HG03571 (cell line): Measurements from ENCODE around the gene LARGE1.

ENCODE experiments used
- ATAC-seq: cut with Tn5 transposase; IDR thresholded peaks from one replicate; pipeline ENCODE4 v1.9.1; 2021; ENCODE audit not compliant: unreplicated experiment

LARGE1 gene

DNA sequence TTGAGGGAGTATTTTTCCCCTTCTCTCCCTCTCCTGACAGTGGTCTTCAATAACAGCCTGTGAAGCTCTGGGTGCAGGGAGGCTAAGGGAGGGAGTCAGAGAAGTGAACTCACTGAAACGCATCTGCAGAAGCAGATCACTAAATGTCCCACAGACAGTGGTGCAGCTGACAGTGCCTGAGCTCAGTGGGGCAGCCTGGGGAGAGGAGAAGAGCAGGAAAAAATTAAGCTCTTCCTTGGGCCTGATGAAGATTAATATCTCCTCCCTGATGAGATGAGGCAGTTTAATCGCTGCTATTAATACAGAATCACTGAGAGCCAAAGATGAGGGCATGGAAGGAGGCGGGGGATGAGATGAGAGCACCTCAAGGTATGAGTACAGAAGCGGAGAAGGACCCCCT, 180.8 kb downstream of the LARGE1 start:
- ATAC-seq = no peak

GRCh38 chr22:33737662-33738061, 182.6 kb downstream of the LARGE1 start:
- no peak for ATAC-seq

- ATAC-seq = no peak
Observed at GRCh38 chr22:33735978-33736377, 184.3 kb downstream of the LARGE1 start.

GRCh38 chr22:33728847-33729246, 191.4 kb downstream of the LARGE1 start:
- ATAC-seq = no peak

- ATAC-seq = no peak
Observed at GRCh38 chr22:33726294-33726734, 194.0 kb downstream of the LARGE1 start.

DNA sequence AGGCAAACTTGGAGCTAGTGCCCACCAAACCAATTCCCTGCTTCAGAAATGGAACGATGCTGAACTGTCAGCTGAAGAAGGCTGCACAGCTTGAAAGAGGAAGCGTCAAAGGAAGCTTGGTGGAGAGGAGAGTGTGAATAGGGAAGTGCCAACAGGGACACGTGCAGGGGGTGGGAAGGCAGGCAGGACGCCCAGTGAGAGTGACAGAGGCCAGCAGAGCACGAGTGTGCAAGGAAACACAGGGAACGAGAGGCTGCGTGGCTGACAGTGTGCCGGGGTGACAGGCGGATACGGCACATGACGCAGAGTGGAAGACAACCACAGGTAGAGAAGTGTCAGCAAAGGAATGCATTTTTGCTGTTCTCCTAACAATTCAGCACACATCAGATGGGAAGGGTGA, 196.4 kb downstream of the LARGE1 start:
- ATAC-seq = no peak

DNA sequence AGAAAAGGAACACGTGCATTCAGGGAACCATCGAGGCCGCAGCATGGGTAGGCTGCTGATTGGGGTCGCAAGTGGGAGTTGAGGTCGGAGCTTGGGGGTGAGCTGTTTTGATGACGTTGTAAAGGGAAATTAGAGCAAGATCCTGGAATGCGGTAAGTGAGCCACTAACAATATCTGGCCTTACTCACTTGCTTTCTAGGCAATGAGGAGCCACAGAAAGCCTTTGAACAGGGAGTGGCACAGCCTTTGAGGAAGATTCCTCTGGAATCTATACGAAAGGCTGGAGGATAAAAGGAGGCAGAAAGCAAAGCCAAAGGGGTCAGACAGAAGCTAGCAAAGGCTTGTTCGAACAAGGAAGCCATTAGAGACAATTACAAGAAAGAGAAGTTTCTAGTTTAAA, 197.5 kb downstream of the LARGE1 start:
- no peak for ATAC-seq

DNA sequence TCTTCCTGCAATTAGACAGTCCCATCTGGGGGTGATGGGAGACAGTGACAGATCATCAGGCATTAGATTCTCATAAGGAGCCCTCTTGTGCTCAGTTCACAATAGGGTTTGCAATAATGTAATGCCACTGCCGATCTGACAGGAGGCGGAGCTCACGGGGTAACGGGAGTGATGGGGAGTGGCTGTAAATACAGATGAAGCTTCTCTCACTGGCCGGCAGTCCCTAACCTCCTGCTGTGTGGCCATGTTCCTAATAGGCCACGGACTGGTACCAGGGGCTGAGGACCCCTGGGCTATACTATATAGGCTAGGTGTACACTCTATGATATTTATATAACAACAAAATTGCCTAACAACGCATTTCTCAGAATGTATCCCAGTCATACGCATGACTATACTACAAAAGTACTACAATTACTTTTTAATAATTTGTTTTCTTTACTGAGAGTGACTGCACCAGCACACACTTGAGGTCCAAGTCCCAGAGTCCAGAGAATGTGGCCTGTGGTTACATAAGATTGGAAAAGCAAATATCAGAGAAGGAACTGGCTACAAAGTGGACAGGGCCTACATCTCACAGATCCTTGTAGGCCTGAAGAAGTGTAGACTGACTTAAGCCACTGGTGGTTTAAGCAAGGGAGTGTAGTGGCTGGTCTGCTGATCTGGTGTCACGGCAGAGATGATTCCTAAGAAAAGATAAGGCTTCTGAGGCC, 200.0 kb downstream of the LARGE1 start:
- no peak for ATAC-seq

GRCh38 chr22:33717694-33718396, 202.4 kb downstream of the LARGE1 start:
- no peak for ATAC-seq

GRCh38 chr22:33715237-33715985, 204.9 kb downstream of the LARGE1 start:
- ATAC-seq = no peak

GRCh38 chr22:33710326-33710725, 209.9 kb downstream of the LARGE1 start:
- ATAC-seq = no peak

GRCh38 chr22:33707581-33707980, 212.7 kb downstream of the LARGE1 start:
- no peak for ATAC-seq

DNA sequence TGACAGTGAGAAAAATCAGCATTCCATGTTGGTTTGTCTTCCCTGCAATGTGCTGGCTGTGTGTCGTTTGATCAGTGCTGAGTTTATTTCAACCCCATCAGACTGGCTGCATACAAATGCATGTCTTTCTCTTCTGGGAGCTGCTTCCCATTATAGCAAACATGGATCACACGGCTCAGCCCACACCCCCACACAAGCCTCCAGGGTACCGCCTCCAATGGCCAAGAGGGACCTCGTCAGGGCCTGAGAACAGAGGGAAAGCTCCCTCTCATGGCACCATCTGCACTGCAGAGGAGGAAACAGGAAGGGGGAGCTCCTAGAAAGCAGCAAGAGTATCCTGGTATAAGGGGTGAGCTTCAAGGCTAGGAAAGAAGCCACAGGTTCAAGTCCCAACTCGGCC, 214.2 kb downstream of the LARGE1 start:
- ATAC-seq = no peak

- ATAC-seq = no peak
Observed at GRCh38 chr22:33699176-33699575, 221.1 kb downstream of the LARGE1 start.

DNA sequence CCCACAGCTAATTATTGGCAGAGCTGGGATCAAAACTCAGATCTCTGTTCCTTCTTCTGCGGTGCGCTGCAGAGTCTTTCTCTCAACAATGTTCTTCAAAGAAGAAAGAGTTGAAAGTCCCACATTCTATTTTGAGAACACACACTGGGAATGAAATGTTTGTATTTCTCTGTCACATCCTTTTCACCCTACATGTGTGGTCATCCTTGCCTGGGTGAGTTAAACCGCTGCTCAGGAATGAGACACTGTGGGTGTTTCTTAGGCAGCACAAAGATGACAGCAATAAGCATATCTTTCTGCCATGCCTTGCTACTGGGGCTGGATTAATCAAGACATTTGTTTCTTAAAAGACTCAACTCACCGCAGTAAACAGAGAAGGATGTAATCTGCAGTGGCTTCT, 222.6 kb downstream of the LARGE1 start:
- ATAC-seq = no peak

DNA sequence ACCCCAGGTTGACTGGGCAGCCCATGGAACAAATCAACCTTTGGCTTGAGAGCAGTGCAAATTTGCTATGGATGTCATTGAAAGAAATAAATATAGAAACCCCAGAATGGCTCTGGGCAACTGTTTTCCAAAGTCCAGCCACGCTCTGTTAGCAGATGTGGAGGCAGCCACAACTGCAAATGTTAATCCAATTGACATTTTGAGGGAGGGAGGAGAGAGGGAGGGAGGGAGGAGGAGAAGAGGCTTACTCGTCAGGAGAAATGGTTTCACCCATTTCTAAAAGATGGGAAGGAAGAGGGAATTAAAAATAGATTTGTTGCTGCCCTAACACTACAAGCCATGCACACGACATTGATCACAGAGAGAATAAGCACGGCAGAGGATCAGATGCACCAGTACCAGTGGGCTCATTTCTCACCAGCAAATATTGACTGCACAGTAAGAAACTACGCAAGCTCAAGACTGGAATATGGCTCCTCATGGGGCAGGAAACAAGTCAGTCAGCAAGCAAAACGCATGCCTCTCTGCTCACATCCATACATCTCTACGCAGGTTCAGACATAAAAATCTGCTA, 229.1 kb downstream of the LARGE1 start:
- ATAC-seq = no peak

DNA sequence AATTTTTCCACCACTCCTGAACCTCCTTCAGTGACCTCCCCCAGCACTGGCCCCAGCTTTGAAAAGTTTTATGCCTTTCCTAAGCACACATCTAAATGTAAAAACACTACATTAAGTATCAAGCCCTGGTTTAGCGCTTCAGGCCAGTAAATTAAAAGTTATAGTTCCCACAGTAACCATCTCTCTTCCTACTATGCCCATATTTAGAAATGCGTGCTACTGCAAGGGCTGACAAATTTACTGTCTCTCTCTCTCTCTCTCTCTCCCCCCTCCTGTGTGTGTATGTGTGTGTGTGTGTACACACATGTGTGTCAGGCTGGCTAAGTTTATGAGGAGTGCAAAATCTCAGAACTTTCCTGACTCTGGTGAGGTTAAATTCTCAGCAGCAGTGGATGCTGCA, 231.4 kb downstream of the LARGE1 start:
- no peak for ATAC-seq

GRCh38 chr22:33687464-33687863, 232.8 kb downstream of the LARGE1 start:
- no peak for ATAC-seq

GRCh38 chr22:33684087-33684486, 236.2 kb downstream of the LARGE1 start:
- no peak for ATAC-seq

DNA sequence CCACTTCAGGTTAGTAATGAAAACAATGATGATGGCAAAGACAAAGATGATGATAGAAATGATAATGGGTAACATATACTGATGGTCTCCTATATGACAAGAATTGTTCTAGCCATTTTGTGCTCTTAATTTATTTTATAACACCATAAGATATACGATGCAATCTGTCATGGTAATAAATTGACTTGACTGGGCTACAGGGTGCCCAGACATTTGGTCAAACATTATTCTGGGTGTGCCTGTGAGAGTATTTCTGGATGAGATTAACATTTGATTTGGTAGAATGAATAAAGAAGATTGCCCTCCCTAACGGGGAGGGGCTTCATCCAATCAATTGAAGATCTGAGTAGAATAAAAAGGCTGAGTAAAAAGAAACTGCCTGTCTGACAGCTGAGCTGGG, 237.3 kb downstream of the LARGE1 start:
- ATAC-seq = no peak

- ATAC-seq = no peak
Observed at GRCh38 chr22:33680632-33681031, 239.6 kb downstream of the LARGE1 start.

DNA sequence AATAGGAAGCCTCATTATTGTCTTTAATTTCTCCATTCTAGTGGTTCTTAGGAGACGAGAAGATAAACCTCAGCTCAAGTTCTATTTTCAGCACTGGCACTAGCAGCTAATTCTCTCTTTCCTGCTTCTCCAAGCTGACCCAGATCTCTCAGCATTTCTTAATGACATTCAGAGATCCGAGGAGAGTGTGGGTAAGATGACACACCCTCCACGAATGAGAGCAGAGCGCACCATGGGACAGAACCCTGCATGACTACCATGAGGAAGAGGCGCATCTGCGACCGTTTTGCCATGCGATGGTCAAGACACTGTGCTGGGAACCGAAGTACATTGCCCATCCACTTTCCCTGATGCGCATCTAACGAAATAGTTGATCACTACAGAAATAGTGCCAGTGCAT, 241.8 kb downstream of the LARGE1 start:
- ATAC-seq = no peak
